ENCODE measurements around the gene TUBG2. TPM values are rescaled to one million over a fixed set of nuclear protein-coding genes. Genes with fewer than 3 reads are reported as not detected.

The TUBG2 gene
- total RNA-seq, 1 donor from 2014 or later, result 12.6 TPM

GRCh38 chr17:42684929-42685556 is 26.0 kb downstream of the TUBG2 start:
- H3K36me3 Mint-ChIP-seq (ENCODE audit: low read depth), result no peaks in the 10 kb centered on the region
- no peaks in the 10 kb centered on the region for H3K9me3 Mint-ChIP-seq
- intact Hi-C loops (cut with micrococcal nuclease), result no loop called here
- H3K27me3 Mint-ChIP-seq (ENCODE audit: low read depth), result peaks cover 51% of the 10 kb centered on the region
- H3K4me1 Mint-ChIP-seq (ENCODE audit: low read depth), result peaks cover 26% of the 10 kb centered on the region
- no peak for DNase-seq (ENCODE audit: low spot score)
- H3K4me3 Mint-ChIP-seq (ENCODE audit: low read depth), result no peak overlapping the region
- H3K27ac Mint-ChIP-seq, result no peak overlapping the region

GRCh38 chr17:42685831-42686230 is 26.7 kb downstream of the TUBG2 start:
- no peaks in the 10 kb centered on the region for H3K36me3 Mint-ChIP-seq (ENCODE audit: low read depth)
- peaks cover 48% of the 10 kb centered on the region for H3K27me3 Mint-ChIP-seq (ENCODE audit: low read depth)
- DNase-seq (ENCODE audit: low spot score), result no peak
- no peak overlapping the region for H3K4me3 Mint-ChIP-seq (ENCODE audit: low read depth)
- intact Hi-C loops (cut with micrococcal nuclease), result no loop called here
- no peak overlapping the region for H3K27ac Mint-ChIP-seq
- H3K4me1 Mint-ChIP-seq (ENCODE audit: low read depth), result peaks cover 22% of the 10 kb centered on the region
- no peaks in the 10 kb centered on the region for H3K9me3 Mint-ChIP-seq

GRCh38 chr17:42686520-42687128 is 27.5 kb downstream of the TUBG2 start:
- Mint-ChIP-seq H3K4me1 (ENCODE audit: low read depth) (peaks cover 16% of the 10 kb centered on the region), H3K4me3 (ENCODE audit: low read depth) (no peak overlapping the region), H3K27ac (no peak overlapping the region), H3K9me3 (no peaks in the 10 kb centered on the region), H3K36me3 (ENCODE audit: low read depth) (no peaks in the 10 kb centered on the region), H3K27me3 (ENCODE audit: low read depth) (peaks cover 42% of the 10 kb centered on the region)
- no peak for DNase-seq (ENCODE audit: low spot score)
- intact Hi-C loops (cut with micrococcal nuclease), result no loop called here

- no peaks in the 10 kb centered on the region for H3K36me3 Mint-ChIP-seq (ENCODE audit: low read depth)
Observed at GRCh38 chr17:42687707-42688320, 28.7 kb downstream of the TUBG2 start.

GRCh38 chr17:42690596-42690995 is 31.5 kb downstream of the TUBG2 start:
- intact Hi-C loops (cut with micrococcal nuclease), result no loop called here
- Mint-ChIP-seq H3K27me3 (ENCODE audit: low read depth) (peaks cover 12% of the 10 kb centered on the region), H3K36me3 (ENCODE audit: low read depth) (no peaks in the 10 kb centered on the region), H3K4me1 (ENCODE audit: low read depth) (no peaks in the 10 kb centered on the region), H3K4me3 (ENCODE audit: low read depth) (no peak overlapping the region), H3K9me3 (no peaks in the 10 kb centered on the region), H3K27ac (no peak overlapping the region)
- DNase-seq (ENCODE audit: low spot score), result no peak

More at GRCh38 chr17:42687707-42688320, 28.7 kb downstream of the TUBG2 start:
- H3K4me1 Mint-ChIP-seq (ENCODE audit: low read depth), result peaks cover 6% of the 10 kb centered on the region
- DNase-seq (ENCODE audit: low spot score), result no peak
- peaks cover 31% of the 10 kb centered on the region for H3K27me3 Mint-ChIP-seq (ENCODE audit: low read depth)
- H3K9me3 Mint-ChIP-seq, result no peaks in the 10 kb centered on the region
- H3K27ac Mint-ChIP-seq, result no peak overlapping the region
- intact Hi-C loops (cut with micrococcal nuclease), result no loop called here
- no peak overlapping the region for H3K4me3 Mint-ChIP-seq (ENCODE audit: low read depth)

GRCh38 chr17:42691021-42691545 is 32.0 kb downstream of the TUBG2 start:
- no peaks in the 10 kb centered on the region for H3K4me1 Mint-ChIP-seq (ENCODE audit: low read depth)
- no peak for DNase-seq (ENCODE audit: low spot score)
- intact Hi-C loops (cut with micrococcal nuclease), result no loop called here
- H3K9me3 Mint-ChIP-seq, result no peaks in the 10 kb centered on the region
- H3K27ac Mint-ChIP-seq, result no peak overlapping the region
- peaks cover 8% of the 10 kb centered on the region for H3K27me3 Mint-ChIP-seq (ENCODE audit: low read depth)
- peaks cover 4% of the 10 kb centered on the region for H3K36me3 Mint-ChIP-seq (ENCODE audit: low read depth)
- no peak overlapping the region for H3K4me3 Mint-ChIP-seq (ENCODE audit: low read depth)

GRCh38 chr17:42692489-42692888 is 33.4 kb downstream of the TUBG2 start:
- Mint-ChIP-seq H3K4me1 (ENCODE audit: low read depth) (no peaks in the 10 kb centered on the region), H3K27me3 (ENCODE audit: low read depth) (peaks cover 8% of the 10 kb centered on the region), H3K36me3 (ENCODE audit: low read depth) (peaks cover 4% of the 10 kb centered on the region), H3K27ac (no peak overlapping the region), H3K9me3 (no peaks in the 10 kb centered on the region), H3K4me3 (ENCODE audit: low read depth) (no peak overlapping the region)
- intact Hi-C loops (cut with micrococcal nuclease), result no loop called here
- no peak for DNase-seq (ENCODE audit: low spot score)

GRCh38 chr17:42694524-42694923 is 35.4 kb downstream of the TUBG2 start:
- Mint-ChIP-seq H3K9me3 (no peaks in the 10 kb centered on the region), H3K27me3 (ENCODE audit: low read depth) (peaks cover 3% of the 10 kb centered on the region), H3K4me3 (ENCODE audit: low read depth) (no peak overlapping the region), H3K27ac (no peak overlapping the region), H3K4me1 (ENCODE audit: low read depth) (no peaks in the 10 kb centered on the region), H3K36me3 (ENCODE audit: low read depth) (peaks cover 4% of the 10 kb centered on the region)
- DNase-seq (ENCODE audit: low spot score), result no peak
- intact Hi-C loops (cut with micrococcal nuclease), result no loop called here

- intact Hi-C loops (cut with micrococcal nuclease), result no loop called here
- Mint-ChIP-seq H3K4me3 (ENCODE audit: low read depth) (no peak overlapping the region), H3K36me3 (ENCODE audit: low read depth) (peaks cover 7% of the 10 kb centered on the region), H3K27me3 (ENCODE audit: low read depth) (peaks cover 3% of the 10 kb centered on the region), H3K4me1 (ENCODE audit: low read depth) (no peaks in the 10 kb centered on the region), H3K27ac (no peak overlapping the region), H3K9me3 (no peaks in the 10 kb centered on the region)
- DNase-seq (ENCODE audit: low spot score), result no peak
Observed at GRCh38 chr17:42695500-42695899, 36.4 kb downstream of the TUBG2 start.

- H3K4me3 Mint-ChIP-seq (ENCODE audit: low read depth), result no peak overlapping the region
- no peak overlapping the region for H3K27ac Mint-ChIP-seq
- peaks cover 25% of the 10 kb centered on the region for H3K36me3 Mint-ChIP-seq (ENCODE audit: low read depth)
- DNase-seq (ENCODE audit: low spot score), result no peak
- intact Hi-C loops (cut with micrococcal nuclease), result no loop called here
- H3K9me3 Mint-ChIP-seq, result no peaks in the 10 kb centered on the region
- no peaks in the 10 kb centered on the region for H3K4me1 Mint-ChIP-seq (ENCODE audit: low read depth)
- H3K27me3 Mint-ChIP-seq (ENCODE audit: low read depth), result peaks cover 3% of the 10 kb centered on the region
Observed at GRCh38 chr17:42697108-42697811, 38.2 kb downstream of the TUBG2 start.

- intact Hi-C loops (cut with micrococcal nuclease), result no loop called here
- no peaks in the 10 kb centered on the region for H3K9me3 Mint-ChIP-seq
- H3K27ac Mint-ChIP-seq, result no peak overlapping the region
- H3K4me1 Mint-ChIP-seq (ENCODE audit: low read depth), result no peaks in the 10 kb centered on the region
- peaks cover 41% of the 10 kb centered on the region for H3K36me3 Mint-ChIP-seq (ENCODE audit: low read depth)
- no peak for DNase-seq (ENCODE audit: low spot score)
- no peak overlapping the region for H3K4me3 Mint-ChIP-seq (ENCODE audit: low read depth)
- peaks cover 3% of the 10 kb centered on the region for H3K27me3 Mint-ChIP-seq (ENCODE audit: low read depth)
Observed at GRCh38 chr17:42698736-42699414, 39.8 kb downstream of the TUBG2 start.

GRCh38 chr17:42699415-42699740 is 40.3 kb downstream of the TUBG2 start:
- intact Hi-C loops (cut with micrococcal nuclease), result no loop called here
- peaks cover under 1% of the 10 kb centered on the region for H3K4me1 Mint-ChIP-seq (ENCODE audit: low read depth)
- no peak overlapping the region for H3K4me3 Mint-ChIP-seq (ENCODE audit: low read depth)
- peaks cover 46% of the 10 kb centered on the region for H3K36me3 Mint-ChIP-seq (ENCODE audit: low read depth)
- peaks cover 3% of the 10 kb centered on the region for H3K27me3 Mint-ChIP-seq (ENCODE audit: low read depth)
- DNase-seq (ENCODE audit: low spot score), result no peak
- no peaks in the 10 kb centered on the region for H3K9me3 Mint-ChIP-seq
- no peak overlapping the region for H3K27ac Mint-ChIP-seq
